Endothelial cell of hepatic sinusoid (primary cell): ENCODE data around the gene CUX1.
"Not testable (repeated sequence)": the region's sequence is repeated elsewhere in the genome, so short reads cannot be mapped to it uniquely, and the experiment has no call there.

ENCODE experiments used
- in situ Hi-C: cut with HindIII; loops from 2 replicates; pipeline ENCODE4 v1.10.0; 2017; ENCODE audit warnings: low sequenced_read_pairs

The CUX1 gene

DNA sequence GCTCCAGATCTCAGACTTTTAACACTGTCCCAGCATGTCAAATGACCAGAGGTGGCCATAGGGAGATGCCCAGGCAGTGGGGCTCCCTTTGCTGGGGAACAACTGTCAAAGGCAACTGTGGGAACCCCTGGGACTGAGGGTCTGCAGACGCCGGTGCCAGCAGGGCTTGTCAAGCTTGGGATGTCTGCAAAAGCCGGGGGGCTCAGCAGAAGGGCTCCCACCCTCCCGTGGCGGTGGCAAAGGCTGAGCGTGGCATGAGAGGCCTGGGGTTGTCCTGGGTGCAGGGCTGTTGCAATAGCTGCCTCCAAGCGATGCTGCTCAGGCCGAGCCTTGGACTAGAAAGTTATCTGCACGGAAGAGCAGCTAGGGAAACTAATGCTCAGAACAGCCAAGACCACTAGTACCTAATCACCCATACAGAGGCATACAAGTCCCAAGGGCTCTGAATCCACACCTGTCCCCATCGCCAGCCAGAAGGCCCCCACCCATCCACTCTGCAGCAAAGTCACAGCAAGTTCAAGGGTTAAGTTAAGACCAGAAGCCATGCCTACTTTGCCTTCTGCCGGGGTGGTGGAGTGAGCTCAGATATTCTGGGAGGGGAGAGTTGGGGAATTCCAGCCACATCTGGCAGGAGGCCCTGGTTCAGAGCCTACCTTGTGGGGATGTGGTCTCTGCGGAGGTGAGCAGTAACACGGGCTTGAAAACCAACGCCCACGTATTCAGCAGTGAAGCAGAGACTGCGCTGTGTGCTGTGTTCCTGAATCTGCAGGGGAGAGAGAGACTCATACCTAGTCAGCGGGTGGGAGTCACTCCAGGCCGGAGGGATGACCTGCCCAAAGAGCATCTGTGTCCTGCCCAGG is 473.9 kb downstream of the CUX1 start:
- in situ Hi-C loops, result no loop called here

GRCh38 chr7:102291916-102292267 is 474.5 kb downstream of the CUX1 start:
- in situ Hi-C loops, result no loop called here

DNA sequence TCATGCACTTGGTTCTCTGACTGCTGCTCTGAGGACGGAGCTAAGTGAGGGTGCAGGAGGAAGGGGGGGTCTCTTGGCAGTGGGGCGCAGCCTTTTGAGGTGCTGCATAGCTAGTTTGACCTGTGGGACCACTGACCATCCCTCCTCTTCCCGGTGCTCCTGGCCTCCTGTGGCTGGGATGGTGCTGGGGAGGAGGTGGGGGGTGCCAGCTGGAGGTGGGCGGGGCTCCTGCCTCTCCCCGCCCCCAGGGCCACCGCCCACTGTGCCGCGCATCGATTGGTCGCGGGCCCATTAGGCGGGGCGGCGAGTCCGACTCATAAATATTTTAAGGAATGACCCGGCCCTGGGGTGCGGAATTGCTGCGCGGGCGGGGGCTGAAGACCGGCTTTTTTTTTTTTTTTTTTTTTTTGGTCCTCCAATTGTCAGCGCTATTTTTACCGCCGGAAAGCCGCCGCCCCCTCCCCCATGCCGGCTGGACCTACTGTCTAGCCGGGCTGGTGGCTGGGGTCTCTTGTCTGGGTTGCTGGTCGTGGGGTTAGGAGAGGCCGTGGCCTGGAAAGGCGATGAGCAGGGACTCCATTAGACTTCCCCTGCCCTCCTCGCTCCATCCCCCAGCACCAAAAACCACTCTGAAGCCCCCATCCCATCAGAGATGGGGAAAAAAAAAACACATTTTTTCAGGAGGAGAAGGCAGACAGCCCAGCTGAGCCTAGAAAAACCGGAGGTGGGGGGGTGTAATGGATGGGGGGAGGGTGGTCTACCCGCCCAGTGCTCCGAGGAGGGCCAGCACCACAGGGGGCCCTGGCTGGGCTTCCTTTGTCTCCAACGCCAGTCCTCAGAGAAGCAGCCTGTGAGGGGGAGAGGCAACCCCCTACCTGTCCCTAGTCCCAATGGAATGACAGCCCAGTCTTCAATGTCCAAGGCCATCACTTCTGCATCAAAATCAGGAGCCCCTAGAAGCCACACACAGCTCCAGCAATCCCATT is 475.7 kb downstream of the CUX1 start:
- in situ Hi-C loops, result no loop called here

DNA sequence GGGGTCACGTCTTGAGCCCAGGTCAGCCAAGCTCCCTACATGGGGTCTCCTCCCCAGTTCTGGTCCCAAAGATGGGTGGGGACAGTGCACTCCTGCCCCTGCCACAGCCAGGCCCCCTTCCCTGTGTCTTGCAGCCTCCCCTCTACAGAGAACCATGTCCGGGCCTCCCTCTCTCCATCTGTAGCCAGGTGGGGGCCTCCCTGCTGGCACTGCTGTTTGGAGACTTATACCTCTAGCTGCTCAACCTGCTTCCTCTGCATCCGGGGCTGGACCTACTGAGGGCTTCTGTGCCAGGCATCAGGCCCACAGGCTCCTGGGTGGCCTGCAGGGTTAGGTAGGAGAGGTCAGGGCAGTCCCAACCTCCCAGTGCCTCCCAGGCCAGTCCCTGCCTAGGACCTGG is 477.2 kb downstream of the CUX1 start:
- in situ Hi-C loops, result no loop called here

GRCh38 chr7:102295346-102296178 is 478.1 kb downstream of the CUX1 start:
- in situ Hi-C loops, result no loop called here

GRCh38 chr7:102296179-102296438 is 478.7 kb downstream of the CUX1 start:
- in situ Hi-C loops, result no loop called here

DNA sequence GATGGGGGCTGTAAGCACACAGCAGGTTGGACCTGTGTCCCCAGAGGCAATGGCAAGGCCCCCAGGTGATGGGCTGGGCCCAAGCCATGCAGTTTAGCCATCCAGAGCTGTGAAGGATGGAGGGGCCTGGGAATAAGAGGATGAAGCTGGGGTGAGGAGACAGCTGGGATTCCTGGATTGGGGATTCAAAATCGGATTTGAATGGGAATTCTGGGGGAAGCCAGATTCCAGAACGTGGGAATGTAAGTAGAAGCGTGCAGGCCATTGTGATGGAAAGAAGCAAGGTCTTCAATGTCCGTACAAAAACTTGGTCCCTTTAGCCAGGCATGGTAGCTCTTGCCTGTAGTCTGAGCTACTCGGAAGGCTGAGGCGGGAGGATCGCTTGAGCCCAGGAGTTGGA is 479.1 kb downstream of the CUX1 start:
- in situ Hi-C loops, result no loop called here

DNA sequence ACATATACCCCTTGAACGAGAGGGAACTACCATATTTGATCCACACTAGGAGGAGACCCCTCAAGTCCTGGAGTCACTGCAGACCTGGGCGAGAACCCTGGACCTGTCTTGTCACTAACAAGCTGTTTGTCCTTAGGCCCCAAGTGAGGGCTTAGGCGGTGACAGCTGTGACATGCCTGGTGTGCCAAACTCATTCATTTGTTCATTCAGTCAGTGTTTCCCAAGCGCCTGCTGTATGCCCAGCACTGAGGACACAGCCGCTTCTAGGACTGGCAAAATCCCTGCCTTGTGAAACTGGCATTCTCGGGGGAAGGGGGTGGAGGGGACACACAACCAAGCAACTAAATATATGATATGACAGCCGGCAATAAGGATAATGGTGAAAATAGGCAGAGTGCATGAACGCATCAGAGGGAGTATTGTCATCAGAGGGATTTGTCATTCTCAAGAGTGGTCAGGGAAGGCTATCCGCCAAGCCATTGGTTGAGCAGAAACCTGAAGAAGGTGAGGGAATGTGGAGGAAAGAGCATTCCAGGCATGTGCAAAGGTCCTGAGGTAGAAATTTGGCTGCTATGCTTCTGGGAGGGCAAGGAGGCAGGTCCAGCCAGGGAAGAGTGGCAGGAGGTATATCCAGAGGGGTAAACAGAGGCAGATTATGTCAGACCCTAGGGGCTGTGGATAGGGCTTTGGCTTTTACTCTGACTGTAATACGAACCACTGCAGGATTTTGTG is 480.2 kb downstream of the CUX1 start:
- in situ Hi-C loops, result no loop called here

- in situ Hi-C loops, result no loop called here
Measured at GRCh38 chr7:102300643-102301221, 483.3 kb downstream of the CUX1 start.

DNA sequence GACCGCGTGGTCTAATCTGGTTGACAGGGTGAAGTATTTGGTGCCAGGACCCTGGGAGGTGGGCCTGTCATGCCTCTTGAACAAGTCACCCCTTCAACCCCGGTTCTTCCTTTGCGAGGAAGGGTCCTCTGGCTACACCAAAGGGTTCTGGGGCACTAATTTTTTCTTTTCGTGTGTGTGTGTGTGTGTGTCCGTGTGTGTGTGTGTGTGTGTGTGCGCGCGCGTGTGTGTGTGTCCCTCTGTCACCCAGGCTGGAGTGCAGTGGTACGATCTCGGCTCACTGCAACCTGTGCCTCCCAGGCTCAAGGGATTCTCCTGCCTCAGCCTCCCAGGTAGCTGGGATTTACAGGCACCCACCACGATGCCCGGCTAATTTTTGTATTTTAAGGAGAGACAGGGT is 483.9 kb downstream of the CUX1 start:
- in situ Hi-C loops, result not testable (repeated sequence)

- in situ Hi-C loops, result no loop called here
Measured at GRCh38 chr7:102302025-102302424, 484.6 kb downstream of the CUX1 start.

DNA sequence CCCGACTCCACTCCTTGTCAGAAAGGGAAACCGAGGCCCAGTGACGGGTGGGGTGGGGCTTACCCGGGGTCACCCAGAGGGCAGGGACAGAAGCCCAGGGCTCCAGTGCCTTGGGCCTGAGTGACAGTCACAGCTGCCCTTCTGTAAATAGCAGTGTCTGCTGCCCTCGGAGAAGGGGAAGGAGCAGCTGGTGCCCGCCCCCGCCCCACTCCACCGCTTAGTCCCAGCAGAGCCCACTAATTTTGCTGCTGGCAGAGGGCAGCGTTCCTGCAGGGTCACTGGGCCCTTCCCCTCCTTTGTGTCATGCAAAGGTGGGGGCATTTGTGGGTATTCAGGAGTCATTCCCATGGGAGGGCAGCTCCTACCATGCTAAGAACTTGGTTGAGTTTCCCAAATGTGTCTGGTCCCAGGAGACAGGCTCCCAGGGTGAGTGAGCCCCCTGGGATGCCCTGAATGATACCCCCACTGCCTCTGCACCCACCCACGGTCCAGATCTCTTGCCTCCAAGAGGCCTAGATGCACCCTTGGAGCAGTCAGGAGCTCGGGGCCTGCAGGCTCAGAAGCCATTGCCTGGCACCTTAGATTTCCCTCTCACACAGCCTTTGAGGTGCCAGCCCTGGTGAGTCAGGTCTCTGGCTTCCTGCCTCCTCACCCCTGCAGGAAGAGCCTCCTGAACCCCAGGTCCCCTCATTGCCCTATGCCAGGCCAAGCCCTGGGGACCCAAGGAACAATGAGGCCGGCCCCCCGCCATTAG is 486.4 kb downstream of the CUX1 start:
- in situ Hi-C loops, result no loop called here

GRCh38 chr7:102304668-102305067 is 487.2 kb downstream of the CUX1 start:
- in situ Hi-C loops, result no loop called here

DNA sequence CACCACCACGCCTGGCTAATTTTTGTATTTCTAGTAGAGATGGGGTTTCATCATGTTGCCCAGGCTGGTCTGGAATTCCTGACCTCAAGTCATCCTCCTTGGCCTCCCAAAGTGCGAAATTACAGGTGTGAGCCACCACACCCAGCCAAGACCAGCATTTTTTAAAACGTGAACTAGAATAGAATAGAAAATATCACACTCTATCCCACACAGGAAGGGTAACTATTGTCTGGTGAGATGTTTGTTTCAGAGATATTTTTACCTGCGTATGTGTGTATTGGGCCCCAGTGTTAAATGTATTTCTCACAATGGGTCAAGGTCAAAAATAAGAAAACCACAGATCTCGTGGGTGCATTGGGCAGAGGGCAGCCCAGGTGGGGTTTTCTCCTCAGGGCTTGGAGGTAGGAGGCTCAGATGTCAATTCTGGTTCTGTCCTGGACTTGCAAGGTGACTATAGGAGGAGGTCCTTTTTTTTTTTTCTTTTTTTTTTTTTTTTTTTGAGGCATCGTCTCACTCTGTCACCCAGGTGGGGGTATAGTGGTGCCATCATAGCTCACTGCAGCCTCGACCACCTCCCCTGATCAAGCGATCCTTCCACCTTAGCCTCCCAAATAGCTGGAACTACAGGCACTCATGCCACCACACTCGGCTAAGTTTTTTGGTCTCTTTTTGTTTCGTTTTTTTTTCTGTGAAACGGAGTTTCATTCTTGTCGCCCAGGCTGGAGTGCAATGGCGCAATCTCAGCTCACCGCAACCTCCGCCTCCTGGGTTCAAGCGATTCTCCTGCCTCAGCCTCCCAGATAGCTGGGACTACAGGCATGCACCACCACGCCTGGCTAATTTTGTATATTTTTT is 488.2 kb downstream of the CUX1 start:
- in situ Hi-C loops, result no loop called here

DNA sequence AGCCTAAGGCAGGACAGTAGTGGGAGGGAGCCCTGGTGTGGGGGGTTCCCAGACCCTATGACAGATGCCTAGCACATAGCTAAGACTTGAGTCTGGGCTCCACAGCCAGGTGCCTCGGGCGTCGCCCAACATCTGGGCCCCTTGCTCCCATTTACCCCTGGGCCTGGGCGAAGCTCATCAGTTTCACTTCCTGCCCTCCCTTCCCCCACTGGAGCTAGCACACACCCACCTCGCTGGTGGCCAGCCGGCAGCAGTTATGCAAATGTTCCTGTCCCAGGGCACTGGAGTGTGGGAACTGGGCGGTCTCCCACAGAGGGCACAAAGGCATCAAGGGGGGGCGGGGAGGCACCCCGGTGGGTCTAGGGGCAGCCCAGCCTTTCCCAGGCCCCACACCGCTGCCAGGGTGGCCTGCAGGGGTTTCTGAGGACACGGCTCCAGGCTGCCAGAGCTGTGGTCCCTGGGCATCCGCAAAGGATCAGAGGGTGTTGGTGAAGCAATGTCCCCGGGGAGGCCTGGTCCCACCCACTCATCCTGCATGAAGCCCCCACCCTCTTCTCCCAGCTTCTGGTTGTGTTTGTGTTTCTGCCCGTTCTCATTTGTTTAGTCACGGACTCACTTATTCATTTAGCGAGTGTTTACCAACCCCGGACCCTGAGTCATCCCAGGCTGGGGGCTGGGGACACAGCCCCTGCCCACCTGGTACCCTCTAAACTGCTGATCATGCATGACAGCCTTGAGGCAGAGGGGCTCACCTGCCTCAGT is 489.7 kb downstream of the CUX1 start:
- in situ Hi-C loops, result no loop called here

DNA sequence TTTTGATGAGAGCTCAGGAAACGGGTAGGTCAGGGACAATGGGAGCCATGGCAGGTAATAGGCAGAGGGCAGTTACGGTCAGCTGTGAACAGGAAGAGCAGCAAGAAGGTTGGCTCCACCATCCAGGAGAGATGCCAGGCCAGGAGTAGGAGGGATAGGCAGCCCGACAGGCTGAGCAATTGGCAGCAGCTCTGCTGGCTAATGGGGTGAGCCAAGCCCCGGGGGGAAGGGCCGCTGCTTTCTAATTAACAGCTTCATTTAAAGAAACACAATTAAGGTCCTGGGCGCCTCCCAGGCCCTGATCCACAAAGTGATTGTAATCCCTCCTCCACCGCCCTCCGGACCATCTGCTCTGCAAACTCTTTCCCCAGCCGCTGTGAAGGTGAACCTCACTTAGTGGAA is 493.0 kb downstream of the CUX1 start:
- in situ Hi-C loops, result no loop called here

- in situ Hi-C loops, result no loop called here
Measured at GRCh38 chr7:102312317-102312716, 494.9 kb downstream of the CUX1 start.
